Kasumi-1 (cell line): ENCODE data around the gene CHD5.

ENCODE experiments used
- DNase-seq, 2 experiments: peaks; one replicate each; lab custom pipeline; 2025; lab: John Stamatoyannopoulos, UW

Gene CHD5

GRCh38 chr1:6065093-6065858, 114.8 kb downstream of the CHD5 start:
- no peak for DNase-seq

- DNase-seq: peak in 1 of 2 experiments; percentile 2
These were observed 116.5 kb downstream of the CHD5 start for GRCh38 chr1:6063532-6064053.

DNA sequence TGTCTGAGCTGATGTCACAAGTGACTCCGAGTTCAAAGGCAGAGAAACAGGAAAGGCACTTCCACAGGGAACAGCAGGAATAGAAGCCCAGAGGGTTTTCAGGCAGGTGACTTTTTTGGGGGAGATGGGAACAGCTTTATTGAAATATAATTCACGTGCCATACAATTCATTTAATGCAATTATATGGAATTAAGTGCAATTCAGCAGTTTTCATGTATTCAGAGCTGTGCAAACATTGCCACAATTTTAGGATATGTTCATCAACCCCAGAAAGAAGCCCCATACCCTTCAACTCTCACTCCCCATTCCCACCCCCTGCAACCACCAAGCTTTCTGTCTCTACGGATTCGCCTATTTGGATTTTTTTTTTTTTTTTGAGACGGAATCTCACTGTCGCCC, 117.5 kb downstream of the CHD5 start:
- DNase-seq: no peak

DNA sequence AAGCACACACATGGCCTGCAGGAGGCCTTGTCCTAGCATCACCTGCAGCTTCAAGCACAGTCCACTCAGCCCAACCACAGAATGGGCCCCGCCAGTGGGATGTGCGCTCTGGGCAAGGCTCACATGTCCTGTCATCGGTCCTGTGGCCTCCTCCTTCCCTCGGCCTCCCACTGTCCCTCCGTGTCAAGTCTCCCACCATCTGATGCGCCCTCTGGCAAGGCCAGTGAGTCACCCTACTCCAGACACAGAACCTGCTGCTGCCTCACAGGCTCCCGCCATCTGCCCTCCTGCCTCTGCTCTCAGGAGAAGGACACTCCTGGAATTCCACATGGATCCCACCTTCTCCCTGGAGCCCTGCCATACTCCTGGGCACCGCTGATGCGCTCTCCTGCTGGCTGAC, 120.3 kb downstream of the CHD5 start:
- DNase-seq: no peak

GRCh38 chr1:6057170-6057845, 122.8 kb downstream of the CHD5 start:
- no peak for DNase-seq

- DNase-seq: no peak
These were observed 123.6 kb downstream of the CHD5 start for GRCh38 chr1:6056572-6056948.

DNA sequence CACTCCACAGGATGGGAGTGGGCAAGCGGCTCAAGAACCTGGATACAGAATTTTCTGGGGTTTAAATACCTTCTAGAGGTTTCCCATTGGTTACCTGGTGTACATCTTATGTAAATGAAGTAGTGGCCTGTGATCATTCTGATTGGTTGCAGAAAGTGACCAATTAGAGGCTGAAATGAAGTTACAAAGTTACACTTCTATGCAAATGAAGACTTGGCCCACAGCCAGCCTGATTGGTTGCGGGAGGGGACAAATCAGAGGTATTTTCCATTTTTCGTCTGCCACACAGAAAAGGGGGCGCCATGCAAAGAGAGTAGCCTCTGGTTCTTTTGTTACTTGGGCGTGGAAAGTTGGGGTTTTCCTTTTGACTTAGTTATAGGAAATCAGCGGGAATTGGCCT, 125.5 kb downstream of the CHD5 start:
- no peak for DNase-seq

GRCh38 chr1:6053206-6053546, 126.9 kb downstream of the CHD5 start:
- no peak for DNase-seq

DNA sequence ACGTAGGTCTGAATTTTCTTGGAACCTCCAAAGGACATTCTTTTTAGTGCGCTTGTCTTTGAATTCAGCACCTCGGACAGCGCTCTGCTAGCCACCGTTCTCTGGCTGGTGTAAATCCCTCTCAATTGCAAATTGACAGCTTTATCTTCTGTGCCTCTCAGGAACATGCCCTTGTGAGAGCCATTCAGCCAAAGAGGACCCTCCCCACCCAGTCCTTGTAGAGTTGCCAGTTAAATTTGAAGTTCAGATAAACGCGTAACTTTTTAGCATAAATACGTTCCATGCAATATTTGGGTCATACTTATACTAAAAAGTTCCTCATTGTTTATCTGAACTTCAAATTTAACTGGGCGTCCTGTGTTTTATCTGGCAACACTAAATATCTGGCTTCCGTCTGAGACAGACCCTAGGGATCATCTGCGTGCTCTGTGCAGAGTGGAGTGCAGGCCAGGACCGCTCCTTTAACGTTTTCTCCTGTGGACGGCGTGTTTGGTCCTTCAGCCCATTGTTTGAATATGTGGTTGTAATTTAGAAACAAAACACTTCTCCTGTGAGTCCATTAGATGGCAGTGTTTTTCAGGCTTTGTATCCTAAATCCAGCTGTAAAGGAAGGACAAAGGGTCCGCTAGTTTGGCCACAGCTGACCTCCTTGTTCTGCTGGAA, 127.4 kb downstream of the CHD5 start:
- DNase-seq: peak; percentile 43 to 58
